A673 (cell line): Measurements from ENCODE around the gene TBC1D20. TPM values are rescaled to one million over a fixed set of nuclear protein-coding genes. Genes with fewer than 3 reads are reported as not detected.
"Not testable (repeated sequence)": the region's sequence is repeated elsewhere in the genome, so short reads cannot be mapped to it uniquely, and the experiment has no call there.

ENCODE experiments used
- BruUV-seq: library from RNA; stranded (reverse); fragments of 400-500 nt; replicated peaks from 2 replicates; lab custom pipeline; 2021; lab: Mats Ljungman, UMichigan
- CTCF ChIA-PET: fragments of 300-600 bp; sonication (Branson Sonifier 250); formaldehyde crosslinking; loops from one replicate; lab custom pipeline; 2022; ENCODE audit warnings: antibody characterized with exemption; lab: Charles Lee
- POLR2A ChIA-PET: fragments of 300-600 bp; sonication (Branson Sonifier 250); formaldehyde crosslinking; loops from one replicate; lab custom pipeline; 2022; ENCODE audit warnings: antibody characterized with exemption; ENCODE audit not compliant: low non-redundant PET; lab: Charles Lee
- DNase-seq: peaks from one replicate; pipeline ENCODE4 v3.0.0-alpha.2; 2015; ENCODE audit warnings: low spot score
- H3K27ac ChIP-seq: fragments of 200-600 bp; sonication (generic); 2 replicates; pipeline ENCODE4 v1.5.1; 2016; ENCODE audit warnings: mixed run types, low read depth, mild to moderate bottlenecking, mixed read lengths, antibody characterized with exemption, low read length; ENCODE audit not compliant: poor library complexity, severe bottlenecking
- H3K27me3 ChIP-seq: fragments of 200-600 bp; sonication (generic); replicated peaks from 2 replicates; pipeline ENCODE4 v1.6.1; 2017; ENCODE audit warnings: mixed run types, low read depth, mild to moderate bottlenecking, mixed read lengths, antibody characterized with exemption, low read length; ENCODE audit not compliant: insufficient read depth, poor library complexity
- H3K36me3 ChIP-seq: fragments of 200-600 bp; sonication (generic); 2 replicates; pipeline ENCODE4 v1.6.1; 2016; ENCODE audit warnings: mixed run types, mild to moderate bottlenecking, mixed read lengths, antibody characterized with exemption, low read length; ENCODE audit not compliant: insufficient read depth, poor library complexity, severe bottlenecking
- H3K4me1 ChIP-seq: fragments of 200-600 bp; sonication (generic); 2 replicates; pipeline ENCODE4 v1.6.1; 2017; ENCODE audit warnings: mixed run types, mild to moderate bottlenecking, mixed read lengths, antibody characterized with exemption, low read length; ENCODE audit not compliant: insufficient read depth, poor library complexity, severe bottlenecking
- H3K4me3 ChIP-seq: fragments of 200-600 bp; sonication (generic); 2 replicates; pipeline ENCODE4 v1.5.1; 2016; ENCODE audit warnings: low read depth, mixed run types, mild to moderate bottlenecking, mixed read lengths, low read length; ENCODE audit not compliant: poor library complexity, severe bottlenecking
- H3K9me3 ChIP-seq: fragments of 200-600 bp; sonication (generic); 2 replicates; pipeline ENCODE4 v1.6.1; 2016; ENCODE audit warnings: mixed run types, low read depth, mild to moderate bottlenecking, mixed read lengths, antibody characterized with exemption, low read length; ENCODE audit not compliant: poor library complexity, severe bottlenecking
- EZH2 ChIP-seq: fragments of 200-600 bp; sonication (generic); IDR thresholded peaks from 2 replicates; pipeline ENCODE4 v1.6.1; 2017; ENCODE audit warnings: borderline replicate concordance, low read depth, mild to moderate bottlenecking, mixed read lengths, antibody characterized with exemption, low read length; ENCODE audit not compliant: poor library complexity, severe bottlenecking
- intact Hi-C: fragments of 100-400 bp; cut with micrococcal nuclease; formaldehyde crosslinking; loops from one replicate; pipeline ENCODE4 v1.10.0; 2022; ENCODE audit not compliant: unreplicated experiment
- total RNA-seq: library from RNA; stranded (reverse); gene quantifications from 2 replicates; pipeline ENCODE4 v1.2.3, GENCODE V29; 2021
- TF ChIP-seq, protein P1 (sequence below): fragments of 300-800, 200-600 bp; sonication (generic); conservative IDR thresholded peaks from 2 replicates; pipeline ENCODE4 v1.5.1; 2017; ENCODE audit warnings: low read depth, mild to moderate bottlenecking, antibody characterized with exemption, low read length, moderate library complexity, mixed read lengths

The TBC1D20 gene
- total RNA-seq, 1 experiment from 2014 or later, result 34.3 TPM

DNA sequence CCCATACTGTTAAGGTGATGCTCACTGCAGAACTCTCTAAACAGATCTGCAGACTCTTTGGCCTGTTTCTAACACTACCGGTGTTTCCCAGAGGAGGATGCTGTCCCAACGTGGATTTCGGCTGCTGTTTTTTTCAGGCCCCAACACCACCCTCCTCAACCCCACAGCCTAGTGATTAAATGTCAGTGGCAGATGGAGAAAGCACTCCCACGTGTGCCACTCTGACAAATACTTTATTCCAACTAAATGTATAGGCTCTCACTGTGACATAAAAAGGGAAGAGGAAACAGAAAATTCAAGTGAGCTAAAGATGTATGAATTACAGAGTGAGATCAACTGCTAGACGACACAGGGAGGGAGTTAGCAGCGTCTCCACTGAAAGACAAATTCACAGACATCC is 3.6 kb downstream of the TBC1D20 start:
- no peaks in the 10 kb centered on the region for H3K36me3 ChIP-seq
- POLR2A ChIA-PET, result no interaction called here
- peaks cover 15% of the 10 kb centered on the region for H3K4me1 ChIP-seq
- TF ChIP-seq, protein P1, sequence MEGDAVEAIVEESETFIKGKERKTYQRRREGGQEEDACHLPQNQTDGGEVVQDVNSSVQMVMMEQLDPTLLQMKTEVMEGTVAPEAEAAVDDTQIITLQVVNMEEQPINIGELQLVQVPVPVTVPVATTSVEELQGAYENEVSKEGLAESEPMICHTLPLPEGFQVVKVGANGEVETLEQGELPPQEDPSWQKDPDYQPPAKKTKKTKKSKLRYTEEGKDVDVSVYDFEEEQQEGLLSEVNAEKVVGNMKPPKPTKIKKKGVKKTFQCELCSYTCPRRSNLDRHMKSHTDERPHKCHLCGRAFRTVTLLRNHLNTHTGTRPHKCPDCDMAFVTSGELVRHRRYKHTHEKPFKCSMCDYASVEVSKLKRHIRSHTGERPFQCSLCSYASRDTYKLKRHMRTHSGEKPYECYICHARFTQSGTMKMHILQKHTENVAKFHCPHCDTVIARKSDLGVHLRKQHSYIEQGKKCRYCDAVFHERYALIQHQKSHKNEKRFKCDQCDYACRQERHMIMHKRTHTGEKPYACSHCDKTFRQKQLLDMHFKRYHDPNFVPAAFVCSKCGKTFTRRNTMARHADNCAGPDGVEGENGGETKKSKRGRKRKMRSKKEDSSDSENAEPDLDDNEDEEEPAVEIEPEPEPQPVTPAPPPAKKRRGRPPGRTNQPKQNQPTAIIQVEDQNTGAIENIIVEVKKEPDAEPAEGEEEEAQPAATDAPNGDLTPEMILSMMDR, result no peak
- no peak for TF ChIP-seq EZH2
- intact Hi-C loops, result no loop called here
- CTCF ChIA-PET, result no interaction called here
- H3K27ac ChIP-seq, result no peak overlapping the region
- no TSS peak for BruUV-seq
- no peak for DNase-seq
- H3K9me3 ChIP-seq, result no peaks in the 10 kb centered on the region
- no peaks in the 10 kb centered on the region for H3K27me3 ChIP-seq
- no peak overlapping the region for H3K4me3 ChIP-seq

- H3K9me3 ChIP-seq, result no peaks in the 10 kb centered on the region
Observed at GRCh38 chr20:454951-455350, 7.4 kb downstream of the TBC1D20 start.

DNA sequence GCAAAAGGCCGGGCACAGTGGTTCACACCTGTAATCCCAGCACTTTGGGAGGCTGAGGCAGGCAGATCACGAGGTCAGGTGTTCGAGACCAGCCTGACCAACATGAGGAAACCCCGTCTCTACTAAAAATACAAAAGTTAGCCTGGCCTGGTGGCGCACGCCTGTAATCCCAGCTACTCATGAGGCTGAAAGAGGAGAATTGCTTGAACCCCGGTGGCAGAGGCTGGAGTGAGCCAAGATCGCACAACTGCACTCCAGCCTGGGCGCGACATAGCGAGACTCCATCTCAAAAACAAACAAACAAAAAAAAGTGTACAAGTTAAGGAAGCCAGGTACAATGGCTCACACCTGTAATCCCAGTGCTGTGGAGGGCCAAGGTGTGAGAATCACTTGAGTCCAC is 10.3 kb downstream of the TBC1D20 start:
- DNase-seq, H3K27ac ChIP-seq, BruUV-seq, H3K4me1 ChIP-seq, CTCF ChIA-PET, H3K27me3 ChIP-seq, H3K9me3 ChIP-seq, H3K4me3 ChIP-seq, POLR2A ChIA-PET, intact Hi-C loops, H3K36me3 ChIP-seq: not testable (repeated sequence)

More at GRCh38 chr20:454951-455350, 7.4 kb downstream of the TBC1D20 start:
- intact Hi-C loops, result no loop called here
- Histone ChIP-seq H3K27me3 (no peaks in the 10 kb centered on the region), H3K4me3 (no peak overlapping the region), H3K4me1 (peaks cover 4% of the 10 kb centered on the region), H3K36me3 (no peaks in the 10 kb centered on the region), H3K27ac (no peak overlapping the region)
- TF ChIP-seq, protein P1, result no peak
- no peak for TF ChIP-seq EZH2
- no peak for DNase-seq
- no TSS peak for BruUV-seq
- ChIA-PET POLR2A (no interaction called here), CTCF (no interaction called here)
